ENCODE data around the gene SUPT6H. TPM values are rescaled to one million over a fixed set of nuclear protein-coding genes. Genes with fewer than 3 reads are reported as not detected.
A peak's percentile ranks its signal among the peaks of the same experiment; 100 is the strongest.

SUPT6H gene
- total RNA-seq, 1 donor: 46.8 TPM

GRCh38 chr17:28738680-28739384 is 76.8 kb downstream of the SUPT6H start:
- no peak for TF ChIP-seq CTCF (IDR thresholded peaks at IDR 0.05; ENCODE audit: insufficient read depth, low read length)
- no peak overlapping the region for H3K4me3 ChIP-seq (ENCODE audit: low read depth, low read length)
- no peak for DNase-seq (ENCODE audit: low read depth)

GRCh38 chr17:28740406-28741357 is 78.7 kb downstream of the SUPT6H start:
- no peak for DNase-seq (ENCODE audit: low read depth)

GRCh38 chr17:28741358-28742349 is 79.6 kb downstream of the SUPT6H start:
- TF ChIP-seq CTCF (IDR thresholded peaks at IDR 0.05; ENCODE audit: insufficient read depth, low read length): no peak
- DNase-seq (ENCODE audit: low read depth): no peak
- H3K4me3 ChIP-seq (ENCODE audit: low read depth, low read length): no peak overlapping the region

More at GRCh38 chr17:28740406-28741357, 78.7 kb downstream of the SUPT6H start:
- TF ChIP-seq CTCF (IDR thresholded peaks at IDR 0.05; ENCODE audit: insufficient read depth, low read length): no peak
- no peak overlapping the region for H3K4me3 ChIP-seq (ENCODE audit: low read depth, low read length)

- peak within 1 kb of the TSS; percentile 92 for H3K4me3 ChIP-seq (ENCODE audit: low read depth, low read length)
- peak; percentile 84 for DNase-seq (ENCODE audit: low read depth)
- TF ChIP-seq CTCF (IDR thresholded peaks at IDR 0.05; ENCODE audit: insufficient read depth, low read length): peak; percentile 27
Observed at GRCh38 chr17:28743243-28744103, 81.5 kb downstream of the SUPT6H start, which contains the start of gene TRAF4. Gene TRAF4, plus strand, starts transcription at chr17:28744011. Its CDS starts 102 bp downstream, at chr17:28744113.

- peak; percentile 39 for DNase-seq (ENCODE audit: low read depth)
Observed at GRCh38 chr17:28744104-28744971, 82.3 kb downstream of the SUPT6H start.

More at GRCh38 chr17:28744104-28744971, 82.3 kb downstream of the SUPT6H start:
- peak overlapping the region; percentile 92 for H3K4me3 ChIP-seq (ENCODE audit: low read depth, low read length)
- no peak for TF ChIP-seq CTCF (IDR thresholded peaks at IDR 0.05; ENCODE audit: insufficient read depth, low read length)

All from fibroblast of the aortic adventitia (primary cell).